ENCODE measurements around the gene CRB2. TPM values are rescaled to one million over a fixed set of nuclear protein-coding genes. Genes with fewer than 3 reads are reported as not detected.

CRB2 gene
- total RNA-seq, 1 donor from 2014 or later: 6.8 TPM

DNA sequence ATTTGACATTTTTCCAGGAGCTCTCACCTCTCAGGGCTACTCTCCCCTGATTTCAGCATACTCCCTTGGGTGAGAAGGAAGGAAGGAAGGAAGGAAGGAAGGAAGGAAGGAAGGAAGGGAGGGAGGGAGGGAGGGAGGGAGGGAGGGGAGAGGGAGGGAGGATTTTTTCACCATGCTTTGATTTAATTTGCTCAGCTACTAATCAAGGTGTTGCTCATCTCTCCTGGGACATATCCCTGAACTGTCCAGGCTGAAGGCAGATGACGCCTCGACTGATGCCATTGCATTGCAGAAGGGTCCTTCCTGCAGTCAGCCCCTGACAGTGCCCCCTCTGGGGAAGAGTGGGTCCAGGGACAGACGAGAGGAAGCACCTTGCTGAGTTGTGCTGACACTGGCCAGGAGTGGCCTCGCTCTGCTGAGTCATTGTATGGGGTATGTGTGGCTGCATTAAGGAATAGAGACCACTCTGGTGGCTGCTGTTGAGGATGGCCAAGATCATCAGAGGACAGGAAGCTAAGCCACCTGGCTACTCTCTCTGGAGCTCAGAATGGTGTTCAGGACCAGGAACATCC is 43.6 kb upstream of the CRB2 start:
- Mint-ChIP-seq H3K4me3 (ENCODE audit: unreplicated experiment) (no peak overlapping the region), H3K4me1 (ENCODE audit: low read depth, unreplicated experiment) (peaks cover 2% of the 10 kb centered on the region), H3K27me3 (ENCODE audit: unreplicated experiment) (peaks cover 1% of the 10 kb centered on the region), H3K27ac (ENCODE audit: unreplicated experiment) (no peak overlapping the region), H3K36me3 (ENCODE audit: unreplicated experiment) (no peaks in the 10 kb centered on the region), H3K9me3 (ENCODE audit: unreplicated experiment) (no peaks in the 10 kb centered on the region)
- TF ChIP-seq, protein P1, sequence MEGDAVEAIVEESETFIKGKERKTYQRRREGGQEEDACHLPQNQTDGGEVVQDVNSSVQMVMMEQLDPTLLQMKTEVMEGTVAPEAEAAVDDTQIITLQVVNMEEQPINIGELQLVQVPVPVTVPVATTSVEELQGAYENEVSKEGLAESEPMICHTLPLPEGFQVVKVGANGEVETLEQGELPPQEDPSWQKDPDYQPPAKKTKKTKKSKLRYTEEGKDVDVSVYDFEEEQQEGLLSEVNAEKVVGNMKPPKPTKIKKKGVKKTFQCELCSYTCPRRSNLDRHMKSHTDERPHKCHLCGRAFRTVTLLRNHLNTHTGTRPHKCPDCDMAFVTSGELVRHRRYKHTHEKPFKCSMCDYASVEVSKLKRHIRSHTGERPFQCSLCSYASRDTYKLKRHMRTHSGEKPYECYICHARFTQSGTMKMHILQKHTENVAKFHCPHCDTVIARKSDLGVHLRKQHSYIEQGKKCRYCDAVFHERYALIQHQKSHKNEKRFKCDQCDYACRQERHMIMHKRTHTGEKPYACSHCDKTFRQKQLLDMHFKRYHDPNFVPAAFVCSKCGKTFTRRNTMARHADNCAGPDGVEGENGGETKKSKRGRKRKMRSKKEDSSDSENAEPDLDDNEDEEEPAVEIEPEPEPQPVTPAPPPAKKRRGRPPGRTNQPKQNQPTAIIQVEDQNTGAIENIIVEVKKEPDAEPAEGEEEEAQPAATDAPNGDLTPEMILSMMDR (IDR thresholded peaks at IDR 0.05; ENCODE audit: partially characterized antibody, unreplicated experiment): no peak
- no peak for DNase-seq

DNA sequence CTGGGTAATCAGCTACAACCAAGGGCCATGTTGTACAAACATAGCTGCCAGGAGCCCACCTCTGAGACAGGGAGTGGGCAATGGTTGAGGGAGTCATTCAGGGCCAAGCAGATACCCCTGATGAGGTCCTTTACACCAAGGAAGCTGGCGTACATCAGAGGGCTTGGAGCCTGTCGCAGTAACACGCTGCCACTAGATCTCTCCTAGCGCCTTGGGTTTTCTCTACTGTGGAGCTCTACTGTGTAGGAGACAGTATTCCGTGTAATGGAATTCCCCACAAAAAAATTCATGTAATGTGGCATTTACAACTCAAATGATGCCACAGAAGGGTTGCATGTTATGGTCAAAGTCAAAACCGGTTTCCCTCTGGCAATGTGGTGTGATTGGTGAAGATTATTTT is 41.4 kb upstream of the CRB2 start:
- H3K27ac Mint-ChIP-seq (ENCODE audit: unreplicated experiment): no peak overlapping the region
- peaks cover 1% of the 10 kb centered on the region for H3K27me3 Mint-ChIP-seq (ENCODE audit: unreplicated experiment)
- H3K4me1 Mint-ChIP-seq (ENCODE audit: low read depth, unreplicated experiment): peaks cover 2% of the 10 kb centered on the region
- no peaks in the 10 kb centered on the region for H3K9me3 Mint-ChIP-seq (ENCODE audit: unreplicated experiment)
- DNase-seq: no peak
- no peaks in the 10 kb centered on the region for H3K36me3 Mint-ChIP-seq (ENCODE audit: unreplicated experiment)
- no peak overlapping the region for H3K4me3 Mint-ChIP-seq (ENCODE audit: unreplicated experiment)
- TF ChIP-seq, protein P1 (IDR thresholded peaks at IDR 0.05; ENCODE audit: partially characterized antibody, unreplicated experiment): no peak

DNA sequence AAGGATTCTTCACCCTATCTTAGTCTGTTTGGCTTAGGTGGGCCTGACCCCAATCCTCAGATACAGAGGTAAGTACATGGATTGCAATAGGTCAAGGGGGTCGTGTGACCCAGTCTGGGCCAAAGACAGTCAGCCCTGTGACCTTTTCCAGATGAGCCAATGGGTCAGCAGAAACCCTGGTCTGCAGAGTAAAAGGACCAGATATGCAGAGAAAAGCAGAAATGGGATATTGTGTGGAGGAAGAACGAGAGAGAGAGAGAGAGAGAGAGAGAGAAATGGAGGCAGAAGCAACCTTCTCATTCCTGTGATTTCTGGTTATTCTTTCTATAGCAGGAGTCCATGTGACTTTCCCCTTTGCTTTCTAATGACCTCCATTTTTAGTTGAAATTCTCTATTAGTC is 40.4 kb upstream of the CRB2 start:
- Mint-ChIP-seq H3K4me3 (ENCODE audit: unreplicated experiment) (no peak overlapping the region), H3K4me1 (ENCODE audit: low read depth, unreplicated experiment) (peaks cover 2% of the 10 kb centered on the region), H3K27me3 (ENCODE audit: unreplicated experiment) (peaks cover 1% of the 10 kb centered on the region), H3K36me3 (ENCODE audit: unreplicated experiment) (no peaks in the 10 kb centered on the region), H3K27ac (ENCODE audit: unreplicated experiment) (no peak overlapping the region), H3K9me3 (ENCODE audit: unreplicated experiment) (no peaks in the 10 kb centered on the region)
- TF ChIP-seq, protein P1 (IDR thresholded peaks at IDR 0.05; ENCODE audit: partially characterized antibody, unreplicated experiment): no peak
- no peak for DNase-seq

DNA sequence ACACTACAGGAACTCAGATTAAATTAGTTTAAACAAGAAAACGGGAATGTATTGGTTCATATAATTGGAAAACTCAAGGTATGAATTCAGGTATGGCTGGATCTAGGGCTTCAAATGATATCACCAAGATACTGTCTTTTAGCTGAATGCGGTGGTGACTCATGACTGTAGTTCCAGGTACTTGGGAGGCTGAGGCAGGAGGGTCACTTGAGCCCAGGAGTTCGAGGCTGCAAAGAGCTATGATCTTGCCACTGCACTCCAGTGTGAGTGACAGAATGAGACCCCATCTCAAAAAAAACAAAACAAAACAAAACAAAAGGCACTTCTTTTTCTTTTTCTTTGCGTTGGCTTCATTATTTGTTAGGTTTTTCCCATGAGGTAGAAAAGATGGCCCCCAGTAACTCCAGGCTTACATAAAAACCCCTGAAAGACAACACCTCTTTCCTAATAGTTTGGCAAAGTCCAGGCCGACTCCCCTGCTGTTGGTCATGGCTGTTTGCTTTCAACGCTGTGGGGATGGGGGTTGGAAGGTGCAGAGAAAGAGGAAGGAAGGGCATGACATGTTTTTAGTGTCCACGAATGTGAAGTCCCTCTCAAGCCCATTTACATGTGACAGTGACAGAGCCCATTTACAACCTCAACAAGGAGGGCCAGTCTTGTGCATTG is 39.8 kb upstream of the CRB2 start:
- TF ChIP-seq, protein P1 (IDR thresholded peaks at IDR 0.05; ENCODE audit: partially characterized antibody, unreplicated experiment): no peak
- Mint-ChIP-seq H3K36me3 (ENCODE audit: unreplicated experiment) (no peaks in the 10 kb centered on the region), H3K4me3 (ENCODE audit: unreplicated experiment) (no peak overlapping the region), H3K4me1 (ENCODE audit: low read depth, unreplicated experiment) (peaks cover 2% of the 10 kb centered on the region), H3K27me3 (ENCODE audit: unreplicated experiment) (peaks cover 1% of the 10 kb centered on the region), H3K9me3 (ENCODE audit: unreplicated experiment) (no peaks in the 10 kb centered on the region), H3K27ac (ENCODE audit: unreplicated experiment) (no peak overlapping the region)
- no peak for DNase-seq

DNA sequence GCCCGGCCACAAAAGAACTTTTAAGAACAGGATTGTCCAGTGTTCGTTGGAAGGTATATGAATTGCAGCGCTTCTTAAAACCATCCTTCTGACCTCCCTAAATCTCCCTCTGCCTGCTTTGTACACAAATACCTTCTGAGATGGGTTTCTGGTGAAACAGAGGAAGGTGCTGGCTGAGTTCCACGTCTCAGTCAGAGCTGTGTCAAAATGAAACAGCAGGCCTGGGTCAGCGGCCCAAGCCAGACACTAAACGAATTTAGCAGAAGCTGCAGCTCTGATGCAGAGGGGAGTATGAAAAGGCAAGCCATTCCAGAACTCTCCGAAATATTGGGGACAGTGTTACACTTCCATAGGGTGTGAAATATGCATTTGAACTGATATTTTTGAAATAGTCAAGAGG is 37.8 kb upstream of the CRB2 start:
- no peak for DNase-seq
- Mint-ChIP-seq H3K36me3 (ENCODE audit: unreplicated experiment) (peaks cover 9% of the 10 kb centered on the region), H3K27ac (ENCODE audit: unreplicated experiment) (no peak overlapping the region), H3K4me1 (ENCODE audit: low read depth, unreplicated experiment) (no peaks in the 10 kb centered on the region), H3K27me3 (ENCODE audit: unreplicated experiment) (no peaks in the 10 kb centered on the region), H3K9me3 (ENCODE audit: unreplicated experiment) (peaks cover 2% of the 10 kb centered on the region), H3K4me3 (ENCODE audit: unreplicated experiment) (no peak overlapping the region)
- TF ChIP-seq, protein P1 (IDR thresholded peaks at IDR 0.05; ENCODE audit: partially characterized antibody, unreplicated experiment): no peak
